K562 (cell line): ENCODE results near the gene RNF26. TPM values are rescaled to one million over a fixed set of nuclear protein-coding genes. Genes with fewer than 3 reads are reported as not detected.

Experiments used
- ATAC-seq: fragments of 200-7000 bp; cut with Tn5 transposase; 3 replicates; pipeline ENCODE4 v1.9.1; 2020; ENCODE audit warnings: moderate library complexity
- BruUV-seq: library from RNA; stranded (reverse); fragments of 400-500 nt; replicated peaks from 2 replicates; lab custom pipeline; 2021; lab: Mats Ljungman, UMichigan
- CTCF ChIA-PET: fragments of 300-600 bp; formaldehyde crosslinking; extraction: SDS; loops from one replicate; lab custom pipeline; 2021; ENCODE audit warnings: low intra/inter-chr PET ratio; lab: Yijun Ruan, JAX
- POLR2A ChIA-PET: fragments of 300-600, 350-650 bp; sonication (Branson Sonifier 250); formaldehyde crosslinking; extraction: SDS; loops from one replicate; lab custom pipeline; 2021; ENCODE audit warnings: antibody characterized with exemption, inconsistent platforms; lab: Yijun Ruan, JAX
- DNase-seq, 4 experiments: peaks; one replicate each; pipeline versions ENCODE4 v3.0.0 to v3.0.0-alpha.2; 2011 to 2018; ENCODE audit warnings: low spot score in 3 of 4, mixed read lengths in 3 of 4; ENCODE audit errors: extremely low read depth in 1 of 4
- FAIRE-seq: peaks from 2 replicates; lab custom pipeline; 2011; peaks lifted over from hg19 to GRCh38; lab: Jason Lieb, UNC
- H2AFZ ChIP-seq: 2 replicates; pipeline ENCODE4 v1.6.0; 2011; ENCODE audit warnings: low read depth, low read length, control low read depth, inconsistent platforms
- H3K27ac ChIP-seq: fragments of 200-600 bp; 3 replicates; pipeline ENCODE4 v1.8.0; 2011; ENCODE audit warnings: low read depth, mild to moderate bottlenecking, control low read depth, inconsistent platforms, low read length, moderate library complexity, mixed read lengths; ENCODE audit errors: extremely low read depth
- H3K27me3 ChIP-seq, 2 experiments: fragments of 300-600 bp in 1 of 2; 2 replicates in 1 of 2; 3 replicates in 1 of 2; pipeline versions ENCODE4 v1.6.0 to v1.8.0; 2011; ENCODE audit warnings: inconsistent platforms in 2 of 2, low read length in 2 of 2, mild to moderate bottlenecking in 1 of 2, mixed read lengths in 1 of 2, moderate library complexity in 1 of 2; ENCODE audit not compliant: control insufficient read depth in 2 of 2, insufficient read depth in 2 of 2
- H3K36me3 ChIP-seq: fragments of 300-600 bp; 3 replicates; pipeline ENCODE4 v1.8.0; 2011; ENCODE audit warnings: mild to moderate bottlenecking, low read length, inconsistent platforms; ENCODE audit not compliant: control insufficient read depth, insufficient read depth
- H3K4me1 ChIP-seq, 2 experiments: fragments of 200-600 bp in 1 of 2; replicated peaks in 1 of 2; 2 replicates in 1 of 2; 3 replicates in 1 of 2; pipeline versions ENCODE4 v1.5.1 to v1.8.0; 2011; ENCODE audit warnings: inconsistent platforms in 2 of 2, low read length in 2 of 2, mild to moderate bottlenecking in 1 of 2, mixed read lengths in 1 of 2, moderate library complexity in 1 of 2; ENCODE audit not compliant: control insufficient read depth in 2 of 2, insufficient read depth in 2 of 2
- H3K4me2 ChIP-seq: 2 replicates; pipeline ENCODE4 v1.6.1; 2011; ENCODE audit warnings: low read length, control low read depth, inconsistent platforms, mixed read lengths; ENCODE audit not compliant: insufficient read depth
- H3K4me3 ChIP-seq: fragments of 200-600 bp; sonication (generic), shearing (Covaris generic); 2 replicates; pipeline ENCODE4 v1.5.1; 2016; ENCODE audit warnings: control low read depth, inconsistent platforms
- H3K79me2 ChIP-seq: fragments of 200-600 bp; 3 replicates; pipeline ENCODE4 v1.8.0; 2011; ENCODE audit warnings: low read length, inconsistent platforms; ENCODE audit not compliant: control insufficient read depth, insufficient read depth
- H3K9ac ChIP-seq, 2 experiments: 2 replicates each; pipeline versions ENCODE4 v1.6.0 to v1.6.1; 2011; ENCODE audit warnings: low read depth in 2 of 2, low read length in 2 of 2, control low read depth in 1 of 2, inconsistent platforms in 1 of 2, mild to moderate bottlenecking in 1 of 2, mixed read lengths in 1 of 2; ENCODE audit not compliant: insufficient read depth in 1 of 2
- H3K9me1 ChIP-seq: one replicate; pipeline ENCODE4 v1.6.0; 2011; ENCODE audit warnings: inconsistent platforms, mild to moderate bottlenecking, low read length, moderate library complexity; ENCODE audit not compliant: control insufficient read depth, insufficient read depth
- H3K9me3 ChIP-seq: replicated peaks from 2 replicates; pipeline ENCODE4 v1.5.1; 2011; ENCODE audit warnings: low read depth, low read length, inconsistent platforms; ENCODE audit not compliant: control insufficient read depth, insufficient read depth
- H4K20me1 ChIP-seq: replicated peaks from 2 replicates; pipeline ENCODE4 v1.6.1; 2011; ENCODE audit warnings: low read length, inconsistent platforms, mixed read lengths; ENCODE audit not compliant: control insufficient read depth, insufficient read depth
- EWSR1 ChIP-seq: fragments of 450-650 bp; IDR thresholded peaks from 2 replicates; pipeline ENCODE4 v1.6.1; 2018; ENCODE audit warnings: borderline replicate concordance, mild to moderate bottlenecking, low read depth, moderate library complexity; ENCODE audit not compliant: partially characterized antibody
- ILF3 ChIP-seq: fragments of 450-650 bp; IDR thresholded peaks from 2 replicates; pipeline ENCODE4 v1.6.1; 2018; ENCODE audit warnings: antibody characterized with exemption, mild to moderate bottlenecking, moderate library complexity, borderline replicate concordance
- MEF2A ChIP-seq: IDR thresholded peaks from 2 replicates; pipeline ENCODE4 v1.6.1; 2011; ENCODE audit warnings: low read depth, mild to moderate bottlenecking, low read length, moderate library complexity; ENCODE audit not compliant: control insufficient read depth
- ZNF444 ChIP-seq: fragments of 250-450 bp; sonication (Bioruptor Pico); IDR thresholded peaks from 2 replicates; pipeline ENCODE4 v1.4.0; 2020; ENCODE audit warnings: mild to moderate bottlenecking, moderate library complexity
- ZNF79 ChIP-seq: fragments of 250-450 bp; sonication (Bioruptor Pico); IDR thresholded peaks from 2 replicates; pipeline ENCODE4 v1.4.0; 2020; ENCODE audit warnings: low read depth, mild to moderate bottlenecking, moderate library complexity
- WGBS: fragments of 100-300 bp; shearing (Covaris generic); methylation state at CpG from one replicate; pipeline ENCODE4 v1.1.6; 2016; ENCODE audit warnings: low coverage, mixed read lengths; ENCODE audit not compliant: insufficient coverage; ENCODE audit errors: missing lambda C conversion rate; 5-methylcytosine and 5-hydroxymethylcytosine counted together
- in situ Hi-C: fragments of 300-500 bp; cut with MboI; formaldehyde crosslinking; loops from 4 replicates; pipeline ENCODE4 v1.15.0; 2018; ENCODE audit warnings: inconsistent platforms, mixed read lengths
- intact Hi-C: fragments of 100-400 bp; cut with micrococcal nuclease; formaldehyde crosslinking; loops from 2 replicates; pipeline ENCODE4 v1.14.2; 2022
- polyA plus RNA-seq, 8 experiments: library from polyadenylated mRNA; depleted of rRNA in 4 of 8; stranded (reverse) in 5 of 8; unstranded in 3 of 8; fragments of >200 nt; fragmentation: Nextera tagmentation in 2 of 8; fragmentation: Illumina TruSeq in 1 of 8; extraction: Ambion mirVana in 2 of 8; extraction: Trizol in 1 of 8; gene quantifications; 2 replicates each; pipeline versions ENCODE4 v1.2.1 to v1.2.3, GENCODE V29; 2011 to 2014; ENCODE audit warnings: inconsistent platforms in 1 of 8, missing spikeins in 1 of 8
- total RNA-seq, 7 experiments: library from RNA; depleted of rRNA in 6 of 7; stranded (reverse); fragments of >200 nt in 6 of 7; fragmentation: Illumina TruSeq in 2 of 7; extraction: Trizol in 2 of 7; gene quantifications; 2 replicates each; pipeline versions ENCODE4 v1.2.1 to v1.2.3, GENCODE V29; 2011 to 2021; ENCODE audit warnings: low replicate concordance in 1 of 7

Gene RNF26
- total and polyA plus RNA-seq, 9 of the 15 experiments (the other 6 are each of a cell fraction or from before 2014, with no cell fraction given) = 5.3 to 53.6 (median 12.7) TPM

DNA sequence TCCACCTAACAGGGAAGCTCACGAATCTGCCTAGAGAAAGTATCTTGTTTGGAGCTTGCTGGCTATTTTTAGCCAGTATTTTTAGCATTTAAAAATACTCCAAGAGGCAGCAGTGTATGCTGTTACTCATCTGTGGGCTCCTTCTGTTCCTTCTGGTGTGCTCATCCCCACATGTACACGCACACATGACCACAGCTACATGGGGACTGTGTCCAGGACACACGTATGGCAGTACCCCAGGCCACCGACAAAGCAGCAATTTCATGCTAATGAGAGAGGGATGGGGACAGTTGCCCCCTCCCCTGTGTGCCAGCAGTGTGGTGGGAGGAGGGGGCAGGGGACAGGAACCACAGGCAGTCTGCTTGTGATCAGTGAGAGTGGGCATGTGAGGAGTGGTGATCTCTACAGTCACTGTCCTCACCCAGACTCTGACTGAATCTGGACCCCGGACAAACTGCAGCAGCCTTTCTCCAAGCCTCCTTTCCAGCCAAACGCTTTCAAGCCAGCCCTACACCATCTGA, 30.8 kb downstream of the RNF26 start:
- peaks cover 5% of the 10 kb centered on the region for H3K9me1 ChIP-seq
- DNase-seq (no peak), FAIRE-seq (no peak), ATAC-seq (no peak)
- no TSS peak for BruUV-seq
- no peaks in the 10 kb centered on the region for H3K27me3 ChIP-seq
- 58% methylated on average over 6 of the region's 6 CpGs for WGBS
- no peak overlapping the region for H3K4me3 ChIP-seq
- H3K36me3 ChIP-seq = peaks cover 2% of the 10 kb centered on the region; the same call in 1 of the 3 replicates
- ChIA-PET POLR2A (interaction anchor here (0.6 to 1.2 kb wide), 8 partner anchors 9 to 756 kb away, joined by 3 to 5 read pairs (median 3); partner anchors contain the start of gene MFRP), CTCF (no interaction called here)
- no peaks in the 10 kb centered on the region for H4K20me1 ChIP-seq
- in situ Hi-C loops = no loop called here
- peaks cover 66 to 69% of the 10 kb centered on the region in 2 experiments for H3K4me1 ChIP-seq
- H2AFZ ChIP-seq = no peak overlapping the region
- TF ChIP-seq MEF2A = peak; percentile 6; the same call in 1 of the 2 replicates
- no peak for TF ChIP-seq EWSR1
- TF ChIP-seq ZNF79 (CRISPR knock-in tag) = no peak
- TF ChIP-seq ZNF444 (CRISPR knock-in tag) = no peak
- TF ChIP-seq ILF3 = no peak
- intact Hi-C loops = no loop called here
- no peak overlapping the region for H3K27ac ChIP-seq
- peaks cover 18% of the 10 kb centered on the region; the same call in 2 of the 3 replicates for H3K79me2 ChIP-seq
- H3K9me3 ChIP-seq = no peaks in the 10 kb centered on the region
- peak overlapping the region; percentile 70; the same call in 1 of the 2 replicates for H3K4me2 ChIP-seq
- H3K9ac ChIP-seq = peak overlapping the region; percentile 59 to 61; a peak in 2 of 4 replicates
